ENCODE results near the gene ESM1. TPM values are rescaled to one million over a fixed set of nuclear protein-coding genes. Genes with fewer than 3 reads are reported as not detected.

ESM1 gene
- not detected in 2 replicates for polyA plus RNA-seq (2011; rRNA removed)
- not detected in 2 replicates for polyA plus RNA-seq (2012; cell fraction: cytosol; rRNA removed)
- not detected in 2 replicates for polyA plus RNA-seq (2012; cell fraction: nucleus; rRNA removed)
- not detected in 3 replicates for polyA plus RNA-seq (2017; fragmentation: RNase III; extraction: RNeasy Plus Mini Kit Qiagen cat#74134 plus additional on column Dnase treatment)
- not detected in 2 replicates for polyA minus RNA-seq (2011; rRNA and poly(A)+ RNA removed)

GRCh38 chr5:54985301-54986268, at the start of gene ESM1:
Gene ESM1, minus strand, starts transcription at chr5:54985593. Its CDS starts 76 bp downstream, at chr5:54985517.
- H3K27ac ChIP-seq = no peak within 1 kb of the TSS
- FAIRE-seq (no peak), DNase-seq (ENCODE audit: low read depth in 1 of 2, low spot score in 1 of 2) (no peak), ATAC-seq (peak; percentile 60 to 65)
- 0 out of 3 replicates have a peak within 1 kb of the TSS, but pooled peaks have one; percentile 6 for H3K4me3 ChIP-seq
- 3% methylated on average over 25 of the region's 26 CpGs for WGBS (ENCODE audit: missing lambda C conversion rate)
- CTCF ChIA-PET = interaction anchor here (1.2 to 1.4 kb wide), 2 partner anchors 25 to 469 kb away, joined by 3 read pairs; no protein-coding TSS in a partner anchor
- TF ChIP-seq MAFK (IDR thresholded peaks at IDR 0.05; ENCODE audit: partially characterized antibody) (no peak), TP53 (CRISPR knock-in tag; IDR thresholded peaks at IDR 0.05) (no peak), KDM1A (IDR thresholded peaks at IDR 0.05; ENCODE audit: low read depth) (no peak), RARB (CRISPR knock-in tag; IDR thresholded peaks at IDR 0.05) (no peak), NPAS2 (CRISPR knock-in tag; IDR thresholded peaks at IDR 0.05; ENCODE audit: borderline replicate concordance) (no peak)
- H3K9me3 ChIP-seq = no peaks in the 10 kb centered on the region
- POLR2A ChIA-PET = no interaction called here
- peak within 1 kb of the TSS; percentile 49; the same call in 2 of the 3 replicates for H3K4me2 ChIP-seq
- H3K4me1 ChIP-seq = no peaks in the 10 kb centered on the region

- Histone ChIP-seq H3K9me3 (no peaks in the 10 kb centered on the region), H3K4me1 (no peaks in the 10 kb centered on the region), H3K27ac (no peak overlapping the region), H3K4me2 (no peak overlapping the region), H3K4me3 (no peak overlapping the region)
- no peak for TF ChIP-seq HDAC2 (IDR thresholded peaks at IDR 0.05)
- TF ChIP-seq MYC (IDR thresholded peaks at IDR 0.05; ENCODE audit: borderline replicate concordance, low read length) = no peak
- no peak for TF ChIP-seq BCL3 (IDR thresholded peaks at IDR 0.05)
- no peak for TF ChIP-seq ZSCAN20 (CRISPR knock-in tag; IDR thresholded peaks at IDR 0.05)
- no peak for TF ChIP-seq ZFP36 (IDR thresholded peaks at IDR 0.05; ENCODE audit: borderline replicate concordance, partially characterized antibody)
- no peak for TF ChIP-seq KDM5A (IDR thresholded peaks at IDR 0.05)
- no peak for TF ChIP-seq FOXS1 (CRISPR knock-in tag; IDR thresholded peaks at IDR 0.05)
- 20% methylated on average over 4 of the region's 4 CpGs for WGBS (ENCODE audit: missing lambda C conversion rate)
- no peak for FAIRE-seq
- DNase-seq (ENCODE audit: low read depth in 1 of 2, low spot score in 1 of 2) = no peak
- ATAC-seq = no peak
- POLR2A ChIA-PET = no interaction called here
- CTCF ChIA-PET = no interaction called here
Observed at GRCh38 chr5:55033568-55033967, 48.2 kb upstream of the ESM1 start.

GRCh38 chr5:55031492-55031891, 46.1 kb upstream of the ESM1 start:
- Histone ChIP-seq H3K4me2 (no peak overlapping the region), H3K9me3 (no peaks in the 10 kb centered on the region), H3K4me1 (no peaks in the 10 kb centered on the region), H3K4me3 (no peak overlapping the region), H3K27ac (no peak overlapping the region)
- POLR2A ChIA-PET = no interaction called here
- WGBS (ENCODE audit: missing lambda C conversion rate) = 54% methylated on average over 5 of the region's 5 CpGs
- ATAC-seq (no peak), FAIRE-seq (no peak), DNase-seq (ENCODE audit: low read depth in 1 of 2, low spot score in 1 of 2) (no peak)
- TF ChIP-seq TP53 (CRISPR knock-in tag; IDR thresholded peaks at IDR 0.05) = no peak
- TF ChIP-seq POLR2A (IDR thresholded peaks at IDR 0.05; ENCODE audit: low read length) = no peak
- TF ChIP-seq NFE2L2 (conservative IDR thresholded peaks at IDR 0.05; ENCODE audit: low read length) = no peak
- TF ChIP-seq CBX8 (IDR thresholded peaks at IDR 0.05) = no peak
- no peak for TF ChIP-seq PHF8 (IDR thresholded peaks at IDR 0.05; ENCODE audit: borderline replicate concordance, low read depth)
- no peak for TF ChIP-seq MAZ (IDR thresholded peaks at IDR 0.05; ENCODE audit: borderline replicate concordance, low read depth, low read length)
- TF ChIP-seq MAX (IDR thresholded peaks at IDR 0.05) = no peak
- CTCF ChIA-PET = no interaction called here
